ENCODE measurements around the gene WRAP73. TPM values are rescaled to one million over a fixed set of nuclear protein-coding genes. Genes with fewer than 3 reads are reported as not detected.

Gene WRAP73
- total RNA-seq, 1 donor from 2014 or later = 18.3 TPM

Other genes with a start within 250 kb of the WRAP73 start
- gene ARHGEF16, start 195.4 kb downstream of the WRAP73 start, total RNA-seq = 28.5 TPM
- 22.2 TPM for gene MEGF6, start 38.6 kb downstream of the WRAP73 start, total RNA-seq
- 54.7 TPM for gene TPRG1L, start 25.1 kb downstream of the WRAP73 start, total RNA-seq
- gene TP73, start 2.4 kb upstream of the WRAP73 start, total RNA-seq = 3.7 TPM
- gene CCDC27, start 102.3 kb upstream of the WRAP73 start, total RNA-seq = not detected
- gene SMIM1, start 122.6 kb upstream of the WRAP73 start, total RNA-seq = 9.6 TPM
- gene LRRC47, start 146.4 kb upstream of the WRAP73 start, total RNA-seq = 54.0 TPM
- gene CEP104, start 207.1 kb upstream of the WRAP73 start, total RNA-seq = 50.2 TPM
- 6.1 TPM for gene DFFB, start 207.4 kb upstream of the WRAP73 start, total RNA-seq

All from ureter (tissue), 1 donor.